SH-SY5Y (cell line): ENCODE data around the gene C1QL3.

Experiments
- GATA2 ChIP-seq: IDR thresholded peaks from 2 replicates; pipeline ENCODE4 v1.6.1; 2011; ENCODE audit warnings: mild to moderate bottlenecking, low read depth, low read length
- GATA3 ChIP-seq: IDR thresholded peaks from 2 replicates; pipeline ENCODE4 v1.6.1; 2011; ENCODE audit warnings: low read depth, mild to moderate bottlenecking, low read length, moderate library complexity

DNA sequence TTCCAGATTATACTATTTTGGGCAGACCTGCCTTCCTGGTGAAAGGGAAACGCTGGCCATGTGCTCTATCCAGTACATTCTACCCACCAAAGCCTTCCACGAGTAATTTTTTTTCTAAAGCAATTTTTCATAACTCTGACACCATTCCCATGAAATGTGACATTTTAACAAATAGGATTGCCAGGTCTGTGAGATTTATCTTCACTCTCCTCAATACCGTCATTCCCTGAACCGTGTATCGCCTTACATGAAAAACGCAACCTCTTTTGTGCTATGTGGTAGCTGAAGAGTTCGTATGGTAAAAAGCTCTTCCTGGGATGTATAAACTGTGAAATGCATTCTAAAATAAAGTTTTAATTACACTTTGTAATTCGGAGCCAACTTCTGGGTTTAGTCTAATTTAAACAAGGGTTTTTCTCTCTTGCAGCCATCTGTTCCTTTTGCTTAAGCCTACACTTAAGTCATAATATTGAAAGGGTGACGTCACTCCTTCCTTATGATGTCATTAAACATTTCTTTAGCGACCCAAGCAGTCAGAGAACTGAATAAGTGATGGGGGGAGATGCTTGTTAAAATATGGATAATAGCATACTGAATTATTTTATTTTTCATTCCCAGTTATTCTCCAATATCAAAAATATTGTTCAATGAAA lies 27.7 kb downstream of the C1QL3 start:
- no peak for TF ChIP-seq GATA2
- no peak for TF ChIP-seq GATA3
